H1 (cell line): ENCODE measurements around the gene ALDH1A2. TPM values are rescaled to one million over a fixed set of nuclear protein-coding genes. Genes with fewer than 3 reads are reported as not detected.
"Not testable (repeated sequence)": the region's sequence is repeated elsewhere in the genome, so short reads cannot be mapped to it uniquely, and the experiment has no call there.

Source experiments
- CTCF ChIA-PET: fragments of 300-600 bp; sonication (Branson Sonifier 250); formaldehyde crosslinking; loops from one replicate; lab custom pipeline; 2021; ENCODE audit not compliant: partially characterized antibody; lab: Charles Lee
- POLR2A ChIA-PET: fragments of 300-600 bp; sonication (Branson Sonifier 250); formaldehyde crosslinking; loops from one replicate; lab custom pipeline; 2021; ENCODE audit warnings: inconsistent platforms; ENCODE audit not compliant: partially characterized antibody; lab: Charles Lee
- DNase-seq, 2 experiments: peaks; one replicate each; pipeline versions ENCODE4 v3.0.0 to v3.0.0-alpha.2; 2010 to 2022; ENCODE audit warnings: low spot score in 2 of 2, low read depth in 1 of 2, mixed read lengths in 1 of 2
- FAIRE-seq: peaks from 2 replicates; lab custom pipeline; 2011; peaks lifted over from hg19 to GRCh38; lab: Jason Lieb, UNC
- H2AFZ ChIP-seq: 2 replicates; pipeline ENCODE4 v1.8.1; 2012; ENCODE audit warnings: low read length, inconsistent platforms
- H2AK5ac ChIP-seq: 2 replicates; pipeline ENCODE4 v1.6.1; 2013; ENCODE audit warnings: low read depth, low read length
- H2BK120ac ChIP-seq: replicated peaks from 2 replicates; pipeline ENCODE3; 2013; ENCODE audit warnings: low read depth, low read length, inconsistent platforms
- H2BK12ac ChIP-seq: 2 replicates; pipeline ENCODE4 v1.6.1; 2013; ENCODE audit warnings: low read depth, low read length
- H2BK15ac ChIP-seq: 2 replicates; pipeline ENCODE4 v1.6.1; 2013; ENCODE audit warnings: low read length
- H2BK20ac ChIP-seq: 2 replicates; pipeline ENCODE4 v1.6.1; 2013; ENCODE audit warnings: low read length
- H2BK5ac ChIP-seq: 2 replicates; pipeline ENCODE4 v1.6.1; 2013; ENCODE audit warnings: low read depth, low read length
- H3K14ac ChIP-seq: 2 replicates; pipeline ENCODE4 v1.6.1; 2013; ENCODE audit warnings: inconsistent platforms; ENCODE audit not compliant: insufficient read length
- H3K18ac ChIP-seq: 2 replicates; pipeline ENCODE4 v1.6.1; 2013; ENCODE audit warnings: low read length; ENCODE audit errors: extremely low read depth
- H3K23ac ChIP-seq: 2 replicates; pipeline ENCODE4 v1.6.1; 2013; ENCODE audit warnings: inconsistent platforms; ENCODE audit not compliant: insufficient read length
- H3K23me2 ChIP-seq: 2 replicates; pipeline ENCODE4 v1.6.1; 2013; ENCODE audit warnings: low read depth, low read length
- H3K27ac ChIP-seq: 2 replicates; pipeline ENCODE4 v1.6.1; 2011; ENCODE audit warnings: low read depth, low read length, inconsistent platforms
- H3K27me3 ChIP-seq, 4 experiments: replicated peaks in 1 of 4; 1 replicate in 1 of 4; 2 replicates in 3 of 4; pipeline versions ENCODE4 v1.6.1 to v1.8.1; 2011 to 2013; ENCODE audit warnings: low read length in 3 of 4, mild to moderate bottlenecking in 3 of 4, inconsistent platforms in 2 of 4, mixed read lengths in 2 of 4, moderate library complexity in 1 of 4; ENCODE audit not compliant: control insufficient read depth in 3 of 4, insufficient read depth in 3 of 4; ENCODE audit errors: extremely low read depth in 1 of 4
- H3K36me3 ChIP-seq, 4 experiments: 2 replicates each; pipeline versions ENCODE4 v1.6.1 to v1.8.1; 2011 to 2013; ENCODE audit warnings: mild to moderate bottlenecking in 4 of 4, low read length in 3 of 4, moderate library complexity in 2 of 4, control low read depth in 1 of 4, inconsistent platforms in 1 of 4; ENCODE audit not compliant: insufficient read depth in 4 of 4, control insufficient read depth in 2 of 4
- H3K4ac ChIP-seq: replicated peaks from 2 replicates; pipeline ENCODE3; 2013; ENCODE audit warnings: low read length, low read depth, mixed read lengths, inconsistent platforms; ENCODE audit not compliant: insufficient read length
- H3K4me1 ChIP-seq, 4 experiments: replicated peaks in 1 of 4; 1 replicate in 1 of 4; 2 replicates in 3 of 4; pipeline versions ENCODE4 v1.6.1 to v1.8.1; 2011 to 2013; ENCODE audit warnings: low read length in 3 of 4, inconsistent platforms in 2 of 4, mixed read lengths in 1 of 4; ENCODE audit not compliant: insufficient read depth in 4 of 4, control insufficient read depth in 3 of 4
- H3K4me2 ChIP-seq, 2 experiments: 2 replicates each; pipeline versions ENCODE4 v1.6.1 to v1.8.1; 2011 to 2013; ENCODE audit warnings: low read depth in 2 of 2, low read length in 2 of 2, control low read depth in 1 of 2, inconsistent platforms in 1 of 2, mild to moderate bottlenecking in 1 of 2; ENCODE audit not compliant: insufficient read depth in 1 of 2
- H3K4me3 ChIP-seq, 4 experiments: fragments of 200-600, 300-600 bp in 1 of 4; sonication (generic), shearing (Covaris generic), sonication (Bioruptor Twin) in 1 of 4; 2 replicates each; pipeline versions ENCODE4 v1.5.1 to v1.8.1; 2011 to 2016; ENCODE audit warnings: low read length in 4 of 4, low read depth in 3 of 4, control low read depth in 2 of 4, inconsistent platforms in 2 of 4, mild to moderate bottlenecking in 2 of 4, mixed read lengths in 1 of 4, moderate library complexity in 1 of 4; ENCODE audit not compliant: insufficient read depth in 2 of 4; ENCODE audit errors: extremely low read depth in 1 of 4
- H3K56ac ChIP-seq: replicated peaks from 2 replicates; pipeline ENCODE3; 2013; ENCODE audit warnings: low read depth, mild to moderate bottlenecking, mixed read lengths, low read length, inconsistent platforms; ENCODE audit not compliant: insufficient read length
- H3K79me1 ChIP-seq: 2 replicates; pipeline ENCODE4 v1.6.1; 2013; ENCODE audit warnings: low read depth, low read length, control low read depth
- H3K79me2 ChIP-seq, 2 experiments: 2 replicates each; pipeline versions ENCODE4 v1.6.1 to v1.8.1; 2012 to 2013; ENCODE audit warnings: low read length in 2 of 2, mild to moderate bottlenecking in 2 of 2, inconsistent platforms in 1 of 2; ENCODE audit not compliant: insufficient read depth in 2 of 2, control insufficient read depth in 1 of 2
- H3K9ac ChIP-seq, 4 experiments: replicated peaks in 1 of 4; 1 replicate in 1 of 4; 2 replicates in 3 of 4; pipeline versions ENCODE4 v1.6.1 to v1.8.1; 2011 to 2013; ENCODE audit warnings: low read depth in 3 of 4, low read length in 3 of 4, control low read depth in 2 of 4, mild to moderate bottlenecking in 2 of 4, moderate library complexity in 2 of 4, inconsistent platforms in 1 of 4; ENCODE audit errors: extremely low read depth in 1 of 4
- H3K9me3 ChIP-seq, 2 experiments: 2 replicates each; pipeline versions ENCODE4 v1.6.1 to v1.8.1; 2012 to 2013; ENCODE audit warnings: mild to moderate bottlenecking in 2 of 2, moderate library complexity in 2 of 2, control low read depth in 1 of 2, inconsistent platforms in 1 of 2, low read depth in 1 of 2, low read length in 1 of 2, mixed read lengths in 1 of 2; ENCODE audit not compliant: insufficient read depth in 2 of 2
- H4K20me1 ChIP-seq, 2 experiments: replicated peaks in 1 of 2; 2 replicates each; pipeline versions ENCODE3 to v1.8.1; 2011 to 2013; ENCODE audit warnings: inconsistent platforms in 2 of 2, low read length in 2 of 2, mild to moderate bottlenecking in 1 of 2; ENCODE audit not compliant: insufficient read depth in 2 of 2, control insufficient read depth in 1 of 2
- H4K5ac ChIP-seq: 2 replicates; pipeline ENCODE4 v1.6.1; 2013; ENCODE audit warnings: low read length, low read depth, mixed read lengths, inconsistent platforms; ENCODE audit not compliant: insufficient read length
- H4K8ac ChIP-seq: 2 replicates; pipeline ENCODE4 v1.8.0; 2013; ENCODE audit warnings: mild to moderate bottlenecking, moderate library complexity, low read length, inconsistent platforms; ENCODE audit not compliant: insufficient read depth; ENCODE audit errors: extremely low read depth
- H4K91ac ChIP-seq: replicated peaks from 2 replicates; pipeline ENCODE3; 2013; ENCODE audit warnings: low read length, mixed read lengths, inconsistent platforms; ENCODE audit not compliant: insufficient read length
- WGBS, 2 experiments: shearing (Covaris generic) in 1 of 2; methylation state at CpG; one replicate each; pipeline versions ENCODE4 v1.1.6 to v1.1.7; 2013 to 2015; ENCODE audit warnings: low lambda C conversion rate in 2 of 2, mixed read lengths in 2 of 2, inconsistent platforms in 1 of 2, low coverage in 1 of 2, missing lambda C conversion rate in 1 of 2; ENCODE audit not compliant: insufficient replicate concordance in 2 of 2, insufficient coverage in 1 of 2, insufficient read length in 1 of 2; ENCODE audit errors: extremely low coverage in 1 of 2, missing lambda C conversion rate in 1 of 2; 5-methylcytosine and 5-hydroxymethylcytosine counted together
- polyA plus RNA-seq, 7 experiments: library from polyadenylated mRNA; depleted of rRNA in 3 of 7; stranded (reverse) in 5 of 7; unstranded in 2 of 7; fragments of >200 nt in 5 of 7; fragments of 200-250 nt in 2 of 7; gene quantifications; 1 replicate in 5 of 7; 2 replicates in 1 of 7; 4 replicates in 1 of 7; pipeline versions ENCODE4 v1.2.1 to v1.2.3, GENCODE V29; 2011 to 2013; ENCODE audit warnings: missing spikeins in 2 of 7, mixed read lengths in 2 of 7
- total RNA-seq: library from RNA; stranded (reverse); fragmentation: NEBNext Ultra II Directional; extraction: Animal tissue kit (Norgen Biotek cat#: 25700); gene quantifications from 2 replicates; pipeline ENCODE4 v1.2.1, GENCODE V29; 2021

ALDH1A2 gene
- total and polyA plus RNA-seq, 2 of the 8 experiments (the other 6 are each of a cell fraction or from before 2014, with no cell fraction given): 0.06 to 0.24 TPM

- H3K4me2 ChIP-seq, DNase-seq, H4K20me1 ChIP-seq, H3K27ac ChIP-seq, H3K18ac ChIP-seq, H3K14ac ChIP-seq, H3K23ac ChIP-seq, POLR2A ChIA-PET, H2BK5ac ChIP-seq, H2BK15ac ChIP-seq, H2BK120ac ChIP-seq, H3K9me3 ChIP-seq, H3K4ac ChIP-seq, H2BK20ac ChIP-seq, FAIRE-seq, H3K4me1 ChIP-seq, H2BK12ac ChIP-seq, H2AK5ac ChIP-seq, H4K91ac ChIP-seq, H3K27me3 ChIP-seq, H3K36me3 ChIP-seq, H3K23me2 ChIP-seq, H2AFZ ChIP-seq, H3K56ac ChIP-seq, H4K5ac ChIP-seq, H3K79me2 ChIP-seq, H3K4me3 ChIP-seq, H3K79me1 ChIP-seq, H4K8ac ChIP-seq, H3K9ac ChIP-seq: not testable (repeated sequence)
- CTCF ChIA-PET: interaction anchor here (0.7 to 1.3 kb wide), 3 partner anchors 63 to 98 kb away, joined by 3 to 4 read pairs (median 3); no protein-coding TSS in a partner anchor
- WGBS, 2 experiments: 89% methylated on average over 5 of the region's 5 CpGs; no CpG with 5 or more reads in 1 of the 2 experiments
These were observed 47.8 kb upstream of the ALDH1A2 start for GRCh38 chr15:58113358-58113757.
